Measurements from ENCODE around the gene EIF1AD.
"Not testable (repeated sequence)": the region's sequence is repeated elsewhere in the genome, so short reads cannot be mapped to it uniquely, and the experiment has no call there.

Gene EIF1AD

DNA sequence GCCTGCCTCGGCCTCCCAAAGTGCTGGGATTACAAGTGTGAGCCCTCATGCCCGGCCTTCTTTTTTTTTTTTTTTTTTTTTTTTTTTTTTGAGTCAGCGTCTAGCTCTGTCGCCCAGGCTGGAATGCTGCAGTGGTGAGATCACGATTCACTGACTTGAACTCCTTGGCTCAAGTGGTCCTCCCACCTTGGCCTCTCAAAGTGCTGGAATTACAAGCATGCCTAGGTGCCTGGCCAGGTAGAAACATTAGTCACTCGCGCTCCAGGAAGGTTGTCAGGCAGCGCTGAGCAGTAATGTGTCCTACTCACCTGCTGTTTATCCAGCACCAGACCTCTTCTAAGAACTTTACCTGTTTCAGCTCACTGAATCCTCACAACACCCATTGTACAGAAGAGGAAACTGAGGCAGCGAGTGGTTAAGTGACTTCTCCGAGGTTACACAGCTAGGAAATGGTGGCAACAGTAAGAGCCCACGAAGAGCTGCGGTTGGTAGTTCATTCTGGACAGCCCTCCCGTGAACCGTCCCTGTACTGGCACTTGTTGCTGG lies 9.4 kb upstream of the EIF1AD start:
- Histone ChIP-seq H3K27me3 (peaks cover 62% of the 10 kb centered on the region), H3K36me3 (no peaks in the 10 kb centered on the region), H3K27ac (no peak overlapping the region), H3K4me1 (ENCODE audit: control insufficient read depth in 1 of 2, insufficient read depth in 1 of 2, low read depth in 1 of 2, low read length in 1 of 2) (peaks cover 0 to 9% of the 10 kb centered on the region in 2 experiments), H3K9me3 (no peaks in the 10 kb centered on the region), H3K4me3 (ENCODE audit: low read depth in 1 of 2, low read length in 1 of 2) (no peak overlapping the region)
- TF ChIP-seq, protein P1, sequence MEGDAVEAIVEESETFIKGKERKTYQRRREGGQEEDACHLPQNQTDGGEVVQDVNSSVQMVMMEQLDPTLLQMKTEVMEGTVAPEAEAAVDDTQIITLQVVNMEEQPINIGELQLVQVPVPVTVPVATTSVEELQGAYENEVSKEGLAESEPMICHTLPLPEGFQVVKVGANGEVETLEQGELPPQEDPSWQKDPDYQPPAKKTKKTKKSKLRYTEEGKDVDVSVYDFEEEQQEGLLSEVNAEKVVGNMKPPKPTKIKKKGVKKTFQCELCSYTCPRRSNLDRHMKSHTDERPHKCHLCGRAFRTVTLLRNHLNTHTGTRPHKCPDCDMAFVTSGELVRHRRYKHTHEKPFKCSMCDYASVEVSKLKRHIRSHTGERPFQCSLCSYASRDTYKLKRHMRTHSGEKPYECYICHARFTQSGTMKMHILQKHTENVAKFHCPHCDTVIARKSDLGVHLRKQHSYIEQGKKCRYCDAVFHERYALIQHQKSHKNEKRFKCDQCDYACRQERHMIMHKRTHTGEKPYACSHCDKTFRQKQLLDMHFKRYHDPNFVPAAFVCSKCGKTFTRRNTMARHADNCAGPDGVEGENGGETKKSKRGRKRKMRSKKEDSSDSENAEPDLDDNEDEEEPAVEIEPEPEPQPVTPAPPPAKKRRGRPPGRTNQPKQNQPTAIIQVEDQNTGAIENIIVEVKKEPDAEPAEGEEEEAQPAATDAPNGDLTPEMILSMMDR (IDR thresholded peaks at IDR 0.05) = no peak

GRCh38 chr11:66010036-66010435 lies 8.1 kb upstream of the EIF1AD start:
- peaks cover 62% of the 10 kb centered on the region for H3K27me3 ChIP-seq
- H3K9me3 ChIP-seq; H3K27ac ChIP-seq; H3K4me3 ChIP-seq (ENCODE audit: low read depth in 1 of 2, low read length in 1 of 2); H3K36me3 ChIP-seq; H3K4me1 ChIP-seq (ENCODE audit: control insufficient read depth in 1 of 2, insufficient read depth in 1 of 2, low read depth in 1 of 2, low read length in 1 of 2): not testable (repeated sequence)

DNA sequence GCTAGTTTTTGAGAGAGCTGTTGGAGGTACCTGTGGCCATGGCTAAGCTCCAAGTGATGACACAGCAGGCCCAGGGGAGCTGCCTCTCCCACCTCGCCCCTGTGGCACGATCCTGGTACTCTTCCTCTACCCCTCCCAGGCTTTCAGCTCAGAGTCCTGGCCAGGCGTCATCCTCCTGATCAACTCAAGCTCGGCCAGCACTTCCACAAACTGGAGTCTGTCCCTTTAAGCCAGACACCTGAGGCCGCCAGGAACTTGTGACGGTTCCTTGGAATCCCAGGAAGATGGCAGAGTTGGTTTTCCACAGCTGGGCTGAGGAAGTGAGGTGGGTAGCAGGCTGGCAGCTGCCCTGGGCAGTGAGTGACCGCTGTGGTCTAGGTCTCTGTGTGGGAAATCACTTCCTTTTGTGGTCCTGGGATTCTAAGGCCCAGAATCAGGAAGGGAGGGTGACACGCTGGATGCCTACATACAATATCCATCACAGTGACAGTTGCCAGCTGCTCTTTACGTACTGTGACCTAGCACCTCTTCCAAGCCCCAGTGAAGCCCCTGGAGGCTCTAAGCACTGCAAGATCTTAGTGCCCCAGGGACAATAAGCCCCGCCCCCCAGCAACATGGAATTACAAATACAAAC lies 6.6 kb upstream of the EIF1AD start:
- Histone ChIP-seq H3K36me3 (no peaks in the 10 kb centered on the region), H3K4me1 (ENCODE audit: control insufficient read depth in 1 of 2, insufficient read depth in 1 of 2, low read depth in 1 of 2, low read length in 1 of 2) (peaks cover 0 to 9% of the 10 kb centered on the region in 2 experiments), H3K4me3 (ENCODE audit: low read depth in 1 of 2, low read length in 1 of 2) (no peak overlapping the region), H3K27me3 (peaks cover 57% of the 10 kb centered on the region), H3K9me3 (no peaks in the 10 kb centered on the region), H3K27ac (no peak overlapping the region)
- TF ChIP-seq, protein P1 (IDR thresholded peaks at IDR 0.05) = no peak

DNA sequence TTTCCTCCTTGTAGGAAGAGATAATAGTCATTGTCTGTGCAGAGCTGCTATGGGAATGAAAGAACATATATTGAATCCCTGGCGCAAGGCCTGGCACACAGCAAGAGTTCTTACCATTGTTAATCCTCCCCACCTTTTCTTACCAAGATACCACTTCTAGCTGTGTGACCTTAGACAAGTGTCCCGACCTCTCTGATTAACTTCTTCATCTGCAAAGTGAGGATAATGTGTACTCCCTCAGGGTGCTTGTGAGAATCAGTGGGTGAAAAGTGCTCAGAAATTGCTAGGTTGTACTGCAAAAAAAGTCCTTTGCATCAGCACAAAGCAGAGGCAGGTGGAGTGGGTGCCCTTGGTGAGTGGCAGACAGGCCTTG lies 6.1 kb upstream of the EIF1AD start:
- no peaks in the 10 kb centered on the region for H3K36me3 ChIP-seq
- H3K4me3 ChIP-seq (ENCODE audit: low read depth in 1 of 2, low read length in 1 of 2) = no peak overlapping the region
- peaks cover 4 to 12% of the 10 kb centered on the region in 2 experiments for H3K4me1 ChIP-seq (ENCODE audit: control insufficient read depth in 1 of 2, insufficient read depth in 1 of 2, low read depth in 1 of 2, low read length in 1 of 2)
- peaks cover 52% of the 10 kb centered on the region for H3K27me3 ChIP-seq
- no peaks in the 10 kb centered on the region for H3K9me3 ChIP-seq
- H3K27ac ChIP-seq = no peak overlapping the region
- TF ChIP-seq, protein P1 (IDR thresholded peaks at IDR 0.05) = no peak

- no peaks in the 10 kb centered on the region for H3K36me3 ChIP-seq
- peaks cover 9 to 13% of the 10 kb centered on the region in 2 experiments for H3K4me1 ChIP-seq (ENCODE audit: control insufficient read depth in 1 of 2, insufficient read depth in 1 of 2, low read depth in 1 of 2, low read length in 1 of 2)
- TF ChIP-seq, protein P1 (IDR thresholded peaks at IDR 0.05) = no peak
- H3K27ac ChIP-seq = no peak overlapping the region
- no peak overlapping the region for H3K4me3 ChIP-seq (ENCODE audit: low read depth in 1 of 2, low read length in 1 of 2)
- H3K9me3 ChIP-seq = no peaks in the 10 kb centered on the region
- H3K27me3 ChIP-seq = peaks cover 44% of the 10 kb centered on the region
These were observed 5.3 kb upstream of the EIF1AD start for GRCh38 chr11:66007201-66007634.

GRCh38 chr11:66006891-66007176 lies 4.9 kb upstream of the EIF1AD start:
- TF ChIP-seq, protein P1 (IDR thresholded peaks at IDR 0.05) = no peak
- no peak overlapping the region for H3K27ac ChIP-seq
- H3K4me3 ChIP-seq (ENCODE audit: low read depth in 1 of 2, low read length in 1 of 2) = no peak overlapping the region

More at GRCh38 chr11:66006891-66007176, 4.9 kb upstream of the EIF1AD start:
- H3K27me3 ChIP-seq = peaks cover 40% of the 10 kb centered on the region
- H3K9me3 ChIP-seq = no peaks in the 10 kb centered on the region
- H3K4me1 ChIP-seq (ENCODE audit: control insufficient read depth in 1 of 2, insufficient read depth in 1 of 2, low read depth in 1 of 2, low read length in 1 of 2) = peaks cover 10 to 11% of the 10 kb centered on the region in 2 experiments
- no peaks in the 10 kb centered on the region for H3K36me3 ChIP-seq

Measured in neutrophil (primary cell).